Embryonic facial prominence (tissue), 1 donor: ENCODE data around the gene CRLF1.

Experiments used
- DNase-seq: peaks from one replicate; pipeline ENCODE4 v3.0.0-alpha.2; 2016; ENCODE audit errors: extremely low spot score

The CRLF1 gene, protein sequence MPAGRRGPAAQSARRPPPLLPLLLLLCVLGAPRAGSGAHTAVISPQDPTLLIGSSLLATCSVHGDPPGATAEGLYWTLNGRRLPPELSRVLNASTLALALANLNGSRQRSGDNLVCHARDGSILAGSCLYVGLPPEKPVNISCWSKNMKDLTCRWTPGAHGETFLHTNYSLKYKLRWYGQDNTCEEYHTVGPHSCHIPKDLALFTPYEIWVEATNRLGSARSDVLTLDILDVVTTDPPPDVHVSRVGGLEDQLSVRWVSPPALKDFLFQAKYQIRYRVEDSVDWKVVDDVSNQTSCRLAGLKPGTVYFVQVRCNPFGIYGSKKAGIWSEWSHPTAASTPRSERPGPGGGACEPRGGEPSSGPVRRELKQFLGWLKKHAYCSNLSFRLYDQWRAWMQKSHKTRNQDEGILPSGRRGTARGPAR

DNA sequence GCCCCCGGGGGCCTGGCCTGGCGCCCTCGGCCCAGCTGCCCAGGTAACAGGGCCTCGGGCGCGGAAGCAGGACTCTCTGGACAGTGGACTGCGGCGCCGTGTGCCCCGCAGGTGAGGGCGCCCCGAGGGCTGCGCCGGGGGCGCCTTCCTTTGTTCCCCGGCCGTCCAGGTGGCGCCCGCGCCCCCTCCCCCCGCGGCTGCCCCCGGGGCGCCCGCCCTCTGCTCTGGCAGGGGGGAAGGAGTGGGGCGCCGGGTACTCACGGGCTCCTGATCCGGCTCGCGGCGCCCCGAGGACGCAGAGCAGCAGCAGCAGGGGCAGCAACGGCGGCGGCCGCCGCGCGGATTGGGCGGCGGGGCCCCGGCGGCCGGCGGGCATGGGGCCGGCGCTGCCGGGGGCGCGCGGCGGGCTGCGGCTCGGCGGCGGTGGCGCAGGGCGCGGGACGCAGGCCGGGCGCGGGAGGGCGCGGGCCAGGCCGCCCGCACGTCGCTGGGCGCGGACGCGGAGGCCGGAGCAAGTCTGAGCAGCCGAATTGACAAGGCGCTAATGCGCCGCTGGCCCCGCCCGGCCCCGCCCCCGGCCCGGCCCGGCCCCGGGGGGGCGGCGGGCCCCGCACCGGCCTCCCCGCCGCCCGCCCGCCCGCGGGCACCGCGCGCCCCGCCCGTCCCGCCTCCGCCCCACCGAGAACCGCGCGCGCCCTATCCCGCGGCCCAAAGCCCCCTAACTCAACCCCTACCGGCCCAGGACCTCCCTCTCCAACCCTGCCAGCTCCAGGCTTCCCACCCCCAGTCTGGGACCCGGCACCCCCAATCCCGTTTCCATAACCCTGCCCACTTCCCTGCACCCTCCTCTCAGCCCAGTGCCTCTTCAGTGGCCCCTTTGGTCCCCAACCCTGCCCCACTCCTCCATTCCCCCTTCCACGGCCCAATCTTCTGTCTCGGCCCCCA is at the start of gene CRLF1:
TSS of gene CRLF1 (minus strand) at position 519 of the 945 bp plus-strand sequence. CDS start at position 376, 143 bp downstream.
- no peak for DNase-seq

DNA sequence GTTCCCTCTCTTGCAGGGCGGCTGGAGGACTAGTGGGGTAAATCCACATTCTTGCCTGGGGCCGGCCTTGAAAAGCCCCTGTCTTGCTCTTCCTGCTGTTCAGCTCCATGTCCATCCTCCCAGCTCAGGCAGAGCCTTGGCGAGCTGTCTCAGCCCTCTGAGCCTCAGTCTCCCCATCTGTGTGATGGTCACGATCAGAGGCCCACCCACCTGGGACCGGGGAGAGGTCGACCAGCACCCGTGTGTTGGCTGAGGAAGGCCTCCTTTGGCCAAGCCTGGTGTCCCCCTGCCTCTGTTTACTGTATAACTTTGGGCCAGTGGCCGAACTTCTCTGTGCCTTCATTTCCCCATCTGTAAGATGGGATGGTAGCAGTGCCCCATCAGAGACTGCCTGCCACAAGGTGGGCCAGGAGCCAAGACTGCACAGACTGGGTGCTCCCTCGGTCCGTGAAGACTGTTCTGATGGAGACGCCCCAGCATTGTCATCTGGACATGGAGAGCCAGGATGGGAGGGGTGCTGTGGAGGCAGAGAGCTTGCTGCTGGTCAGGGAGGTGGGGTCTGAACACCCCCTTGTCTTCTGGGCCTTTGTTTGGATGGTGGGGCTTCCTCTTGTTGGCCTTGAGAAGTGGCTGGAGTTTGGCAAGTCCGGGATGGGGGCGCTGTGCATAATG is 48.7 kb upstream of the CRLF1 start:
- DNase-seq: no peak

DNA sequence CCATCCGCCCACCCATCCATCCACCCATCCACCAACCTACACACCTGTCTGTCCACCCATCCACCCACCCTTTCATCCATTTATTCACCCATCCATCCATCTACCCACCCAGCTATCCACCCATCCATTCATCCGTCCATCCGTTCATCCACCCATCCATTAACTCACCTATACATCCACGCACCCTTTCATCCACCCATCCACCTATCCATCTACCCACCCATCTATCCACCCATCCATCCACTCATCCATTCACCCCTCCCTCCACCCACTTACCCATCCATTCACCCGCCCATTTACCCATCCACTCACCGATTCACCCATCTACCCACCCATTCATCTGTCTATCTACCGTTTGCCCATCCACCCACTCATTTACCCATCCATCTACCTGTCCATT is 47.9 kb upstream of the CRLF1 start:
- no peak for DNase-seq

DNA sequence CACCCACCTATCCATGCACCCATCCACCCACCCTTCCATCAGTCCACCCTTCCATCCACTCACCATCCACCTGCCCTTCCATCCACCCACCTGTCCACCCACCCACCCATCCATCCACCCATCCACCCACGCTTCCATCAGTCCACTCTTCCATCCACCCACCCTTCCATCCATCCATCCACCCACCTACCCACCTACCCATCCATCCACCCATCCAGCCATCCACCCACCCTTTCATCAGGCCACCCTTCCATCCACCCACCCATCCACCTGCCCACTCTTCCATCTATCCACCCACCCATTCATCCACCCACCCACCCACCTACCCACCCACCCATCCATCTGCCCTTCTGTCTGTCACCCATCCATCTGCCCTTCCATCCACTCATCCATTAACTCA is 47.3 kb upstream of the CRLF1 start:
- no peak for DNase-seq

DNA sequence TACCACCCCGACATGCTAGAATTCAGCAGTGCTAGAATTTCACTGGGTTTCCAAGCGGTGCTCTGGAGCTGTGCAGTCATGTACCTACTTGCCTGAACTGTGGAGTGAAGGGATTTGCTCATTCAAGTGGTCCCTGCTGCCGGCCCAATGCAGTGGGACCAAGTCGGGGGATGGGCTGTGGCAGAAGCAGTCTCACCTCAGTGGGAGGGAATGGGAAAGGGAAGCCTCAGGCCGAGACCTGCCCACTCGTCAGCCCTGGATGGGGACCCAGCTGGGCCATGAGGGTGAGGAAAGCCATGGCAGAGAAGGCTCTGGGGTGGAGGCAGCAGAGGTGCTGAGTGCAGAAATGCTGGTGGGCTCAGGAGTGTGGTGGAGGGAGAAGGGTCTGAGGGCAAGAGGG is 45.1 kb upstream of the CRLF1 start:
- DNase-seq: no peak

DNA sequence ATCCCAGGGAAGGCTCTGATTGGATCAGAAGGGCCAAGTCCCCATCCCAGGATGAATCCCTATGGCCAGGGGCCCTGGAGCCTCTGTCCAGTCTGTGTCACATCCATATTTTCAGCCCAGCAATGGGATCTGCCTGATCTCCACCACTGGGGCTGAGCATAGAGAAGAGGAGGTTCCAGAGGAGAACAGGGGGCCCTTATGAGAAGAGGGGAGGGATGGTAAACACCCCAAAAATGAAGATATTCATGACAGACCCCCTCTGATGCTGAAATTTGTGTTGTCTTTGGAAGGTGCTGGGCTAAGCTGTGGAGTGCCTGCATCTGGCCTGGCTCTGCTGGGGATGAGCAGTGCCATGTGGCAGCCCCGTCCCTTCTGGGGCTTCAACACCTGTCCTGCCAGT is 44.7 kb upstream of the CRLF1 start:
- no peak for DNase-seq

DNA sequence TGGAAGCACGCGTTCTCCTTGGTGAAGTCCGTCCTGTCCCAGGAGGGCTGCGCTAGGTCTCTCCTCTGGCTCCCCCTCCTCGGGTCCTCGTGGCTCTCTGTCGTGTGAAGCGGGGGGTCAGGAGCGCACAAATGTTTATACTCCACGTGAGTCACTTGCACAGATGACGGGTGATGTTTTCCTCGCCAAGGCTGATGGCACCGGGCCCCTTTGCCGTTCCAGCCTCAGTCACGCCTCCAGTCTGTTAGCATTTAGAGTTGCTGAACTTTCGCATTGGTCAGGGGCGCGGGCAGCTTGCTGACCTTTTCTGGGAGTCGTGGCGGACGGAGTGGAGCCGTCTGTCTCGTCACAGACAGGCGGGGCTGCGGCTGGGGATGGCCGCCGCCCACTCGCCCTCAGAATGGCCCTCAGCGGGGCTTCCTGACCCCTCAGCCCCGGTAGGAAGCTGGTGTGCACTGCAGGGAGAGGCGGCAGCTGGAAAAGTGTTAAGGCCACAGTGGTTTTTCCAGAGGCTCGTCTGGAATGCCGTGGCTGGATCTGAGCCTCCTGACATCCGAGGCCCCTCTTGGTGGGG is 44.0 kb upstream of the CRLF1 start:
- no peak for DNase-seq

DNA sequence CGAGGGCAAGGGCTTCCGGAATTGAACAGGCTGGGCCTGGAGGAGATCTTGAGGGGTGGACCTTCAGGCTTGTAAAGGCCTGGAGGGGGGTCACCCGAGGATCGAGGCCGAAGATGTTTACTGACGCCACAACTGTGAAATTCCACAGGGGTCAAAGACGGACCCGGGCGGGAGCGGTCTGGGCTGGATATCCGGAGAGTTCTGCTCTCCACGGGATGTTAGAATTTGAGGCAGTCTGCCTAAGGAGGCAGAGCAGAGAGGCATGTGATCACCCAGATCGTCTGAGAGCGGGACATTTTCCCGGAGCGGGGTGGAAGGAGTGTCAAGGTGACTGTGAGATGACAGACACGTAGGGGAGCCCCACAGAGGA is 43.4 kb upstream of the CRLF1 start:
- DNase-seq: no peak

DNA sequence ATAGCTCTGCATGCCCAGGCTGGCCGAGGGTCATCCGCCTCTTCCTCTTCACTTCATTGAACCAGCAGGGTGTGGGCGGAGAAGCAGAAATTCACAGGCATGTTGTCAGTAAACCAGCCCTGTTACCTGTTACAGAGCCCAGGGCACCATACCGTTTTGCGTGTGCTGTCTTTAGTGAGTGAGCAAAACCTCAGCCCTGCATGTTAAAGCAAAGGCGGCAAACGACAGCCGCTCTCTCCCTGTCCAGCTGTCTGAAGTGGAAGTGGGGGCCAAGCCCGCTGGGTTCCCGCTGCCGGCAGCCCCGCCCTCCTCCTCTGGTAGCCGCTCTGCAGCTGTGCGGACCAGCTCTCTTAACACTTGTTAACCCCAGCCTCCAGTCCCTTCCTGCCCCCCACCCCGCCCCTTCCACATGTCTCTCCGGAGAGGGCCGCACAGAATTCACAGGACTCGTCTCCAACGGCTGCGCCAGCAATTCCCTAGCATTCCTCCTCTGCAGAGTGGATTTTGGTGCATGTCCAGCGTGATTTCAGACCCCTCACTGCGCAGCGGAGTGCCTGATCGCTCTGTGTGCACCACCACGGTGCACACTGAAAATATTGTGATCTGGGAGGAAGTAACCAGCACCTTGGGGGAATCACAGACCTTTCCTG is 42.9 kb upstream of the CRLF1 start:
- no peak for DNase-seq

DNA sequence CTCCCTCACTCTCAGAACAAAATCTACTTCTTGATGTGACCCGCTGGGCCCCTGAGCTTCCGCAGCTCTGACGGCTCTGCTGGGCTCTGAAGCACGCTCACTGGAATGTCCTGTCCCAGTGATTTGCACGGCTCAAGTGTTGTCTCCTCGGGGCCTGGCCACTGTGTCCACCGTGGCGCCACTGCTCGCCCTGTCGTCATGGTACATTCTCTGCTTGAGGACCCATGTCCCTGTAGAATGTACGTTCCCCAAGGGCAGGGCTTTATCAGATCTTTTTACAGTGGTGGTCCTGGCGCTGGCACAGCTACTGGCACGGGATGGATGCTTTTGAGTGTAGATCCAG is 42.3 kb upstream of the CRLF1 start:
- DNase-seq: no peak

DNA sequence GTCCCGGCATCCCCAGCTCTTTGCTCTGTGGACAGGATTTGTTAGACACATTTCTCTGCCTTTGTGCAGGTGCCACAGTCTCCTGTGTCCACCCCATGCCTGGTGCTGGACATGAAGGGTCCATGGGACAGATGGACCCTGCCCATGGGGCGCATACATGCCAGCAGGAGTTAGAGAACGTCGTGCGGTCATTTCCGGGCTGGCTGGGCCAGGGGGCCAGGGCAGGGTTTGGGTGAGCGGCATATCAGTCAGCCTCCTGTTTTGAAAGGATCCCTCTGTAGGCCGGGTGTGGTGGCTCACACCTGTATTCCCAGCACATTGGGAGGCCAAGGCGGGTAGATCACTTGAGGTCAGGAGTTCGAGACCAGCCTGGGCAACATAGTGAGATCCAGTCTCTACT is 41.2 kb upstream of the CRLF1 start:
- DNase-seq: no peak

DNA sequence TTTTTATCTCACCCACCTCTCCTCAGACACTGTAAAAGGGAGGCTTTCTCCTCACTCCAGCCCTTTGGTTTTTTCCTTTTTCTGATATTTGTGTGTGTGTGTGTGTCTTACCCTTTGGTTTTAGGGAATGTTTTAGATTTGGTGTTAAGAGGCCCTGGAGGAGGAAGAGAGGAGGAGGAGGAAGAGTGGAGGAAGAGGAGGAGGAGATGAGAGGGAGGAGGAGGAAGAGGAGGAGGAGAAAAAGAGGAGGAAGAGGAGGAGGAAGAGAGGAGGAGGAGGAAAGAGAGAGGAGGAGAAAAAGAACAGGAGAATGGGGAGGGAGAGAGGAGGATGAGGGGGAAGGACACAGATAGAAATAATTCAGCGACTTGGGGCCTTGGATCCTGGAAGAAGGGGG is 40.8 kb upstream of the CRLF1 start:
- no peak for DNase-seq

DNA sequence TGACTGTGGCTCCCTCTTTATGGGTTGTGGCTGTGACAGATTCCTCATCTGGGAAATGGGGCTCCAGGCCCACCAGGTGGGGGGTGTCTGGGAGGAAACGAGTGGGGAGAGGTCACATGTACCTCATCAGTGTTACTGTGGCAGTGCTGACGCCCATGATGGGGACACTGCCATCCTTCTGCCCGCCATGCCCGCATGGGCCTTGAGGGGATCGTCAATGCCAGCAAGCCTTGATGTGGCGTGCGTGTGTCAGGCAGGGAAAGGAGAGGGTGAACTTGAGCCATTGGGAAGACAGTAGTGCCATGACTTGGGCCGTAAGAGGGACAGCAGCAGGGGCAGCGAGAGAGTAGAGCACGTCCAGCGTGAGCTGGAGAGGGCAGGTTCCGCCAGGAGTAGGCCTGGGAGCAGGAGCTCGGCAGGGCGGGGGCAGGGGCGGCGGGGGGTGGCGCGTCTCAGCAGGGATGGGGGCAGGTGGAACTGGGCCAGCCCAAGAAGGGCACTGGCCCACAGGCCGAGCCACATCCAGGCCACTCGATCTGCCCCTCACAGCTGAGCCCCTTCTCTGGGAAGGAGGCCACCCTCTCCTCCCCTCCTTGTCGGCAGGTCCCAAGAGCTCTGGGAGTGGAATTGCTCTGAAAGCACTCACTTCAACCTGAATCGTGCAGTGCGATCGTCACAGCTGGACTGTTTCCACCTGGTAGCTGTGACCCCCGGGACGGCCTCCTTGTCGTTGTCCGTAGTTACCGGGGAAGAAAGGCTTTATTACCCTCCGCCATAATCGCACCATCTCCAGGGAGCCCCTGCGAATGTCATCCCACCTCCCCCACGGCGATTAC is 40.2 kb upstream of the CRLF1 start:
- DNase-seq: no peak

DNA sequence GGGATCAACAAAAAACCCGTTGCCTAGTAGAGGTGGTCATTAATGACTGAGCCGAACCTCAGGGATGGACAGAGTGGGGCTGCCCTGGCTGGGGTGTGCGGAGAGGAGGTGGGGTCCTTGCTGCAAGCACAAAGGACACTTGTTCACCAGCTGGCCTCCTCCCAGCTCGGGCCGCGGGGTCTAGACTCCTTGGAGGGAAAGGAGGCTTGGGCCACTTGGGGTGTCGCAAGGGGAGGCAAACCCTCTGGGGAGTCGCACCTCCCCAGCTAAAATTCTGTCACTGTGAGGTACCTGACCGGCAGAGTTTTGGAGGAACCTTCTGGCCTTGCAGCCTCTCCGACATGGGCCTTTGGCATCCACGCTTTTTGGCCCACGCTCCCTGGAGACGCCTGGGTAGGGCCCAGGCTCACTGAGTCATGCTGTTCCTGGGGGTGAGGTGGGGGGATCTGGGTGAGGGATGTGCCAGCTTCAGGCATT is 38.5 kb upstream of the CRLF1 start:
- DNase-seq: no peak

DNA sequence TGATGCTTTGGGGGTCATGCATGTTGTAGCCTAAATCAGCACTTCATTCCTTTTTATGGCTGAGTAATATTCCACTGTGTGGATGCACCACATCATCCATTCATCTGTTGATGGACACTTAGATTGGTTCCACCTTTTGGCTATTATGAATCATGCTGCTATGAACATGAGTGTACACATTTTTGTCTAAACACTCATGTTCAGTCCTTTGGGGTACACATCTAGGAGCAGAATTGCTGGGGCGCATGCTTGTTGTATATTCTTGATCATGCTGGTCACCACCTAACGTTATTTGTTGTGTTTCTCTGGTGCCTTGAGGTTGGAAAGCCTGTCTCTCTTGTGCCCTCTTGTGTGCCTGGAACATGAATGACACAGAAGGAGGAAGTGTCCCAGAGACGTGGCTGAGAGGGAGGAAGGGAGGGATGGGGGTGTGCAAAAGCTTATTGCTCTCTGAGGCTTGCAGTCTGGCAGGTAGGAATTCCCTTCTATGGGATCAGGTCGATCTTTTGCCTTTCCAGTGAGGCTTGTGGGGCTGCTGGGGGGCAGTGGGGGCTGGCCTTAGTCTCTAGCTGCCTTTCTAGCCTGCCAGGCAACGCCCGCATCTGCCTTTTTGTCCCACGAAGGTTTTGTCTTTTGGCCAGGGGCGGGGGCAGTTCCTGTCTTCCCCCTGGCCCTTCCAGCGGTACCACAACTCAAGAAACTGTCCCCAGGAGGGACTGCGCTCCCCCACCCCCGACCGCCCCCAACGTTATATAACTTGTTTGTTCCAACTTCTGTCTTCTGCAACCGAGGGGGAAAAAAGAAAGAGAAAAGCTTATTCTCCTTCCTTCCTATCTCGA is 37.8 kb upstream of the CRLF1 start:
- DNase-seq: no peak

DNA sequence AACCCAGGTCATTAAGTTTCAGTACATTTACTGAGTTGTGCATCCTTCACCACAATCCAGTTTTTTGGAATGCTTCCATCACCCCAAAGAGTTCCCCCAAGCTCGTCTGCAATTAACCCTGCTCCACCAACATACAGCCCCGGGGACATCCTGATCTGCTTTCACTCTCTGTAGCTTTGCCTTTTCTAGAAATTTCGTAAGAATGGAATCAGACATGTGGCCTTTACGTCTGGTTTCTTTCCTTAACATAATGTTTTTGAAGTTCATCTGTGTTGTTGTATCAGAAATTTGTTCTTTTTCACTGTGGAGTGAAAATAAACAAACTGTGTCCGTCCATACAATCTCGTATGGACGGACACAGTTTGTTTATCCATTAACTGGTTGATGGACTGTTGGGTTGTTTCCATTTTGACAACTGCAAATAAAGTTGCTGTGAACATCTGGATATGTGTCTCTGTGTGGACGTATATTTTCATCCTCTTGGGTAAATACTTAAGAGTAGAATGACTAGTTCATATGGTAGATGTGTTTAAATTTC is 33.2 kb upstream of the CRLF1 start:
- no peak for DNase-seq

DNA sequence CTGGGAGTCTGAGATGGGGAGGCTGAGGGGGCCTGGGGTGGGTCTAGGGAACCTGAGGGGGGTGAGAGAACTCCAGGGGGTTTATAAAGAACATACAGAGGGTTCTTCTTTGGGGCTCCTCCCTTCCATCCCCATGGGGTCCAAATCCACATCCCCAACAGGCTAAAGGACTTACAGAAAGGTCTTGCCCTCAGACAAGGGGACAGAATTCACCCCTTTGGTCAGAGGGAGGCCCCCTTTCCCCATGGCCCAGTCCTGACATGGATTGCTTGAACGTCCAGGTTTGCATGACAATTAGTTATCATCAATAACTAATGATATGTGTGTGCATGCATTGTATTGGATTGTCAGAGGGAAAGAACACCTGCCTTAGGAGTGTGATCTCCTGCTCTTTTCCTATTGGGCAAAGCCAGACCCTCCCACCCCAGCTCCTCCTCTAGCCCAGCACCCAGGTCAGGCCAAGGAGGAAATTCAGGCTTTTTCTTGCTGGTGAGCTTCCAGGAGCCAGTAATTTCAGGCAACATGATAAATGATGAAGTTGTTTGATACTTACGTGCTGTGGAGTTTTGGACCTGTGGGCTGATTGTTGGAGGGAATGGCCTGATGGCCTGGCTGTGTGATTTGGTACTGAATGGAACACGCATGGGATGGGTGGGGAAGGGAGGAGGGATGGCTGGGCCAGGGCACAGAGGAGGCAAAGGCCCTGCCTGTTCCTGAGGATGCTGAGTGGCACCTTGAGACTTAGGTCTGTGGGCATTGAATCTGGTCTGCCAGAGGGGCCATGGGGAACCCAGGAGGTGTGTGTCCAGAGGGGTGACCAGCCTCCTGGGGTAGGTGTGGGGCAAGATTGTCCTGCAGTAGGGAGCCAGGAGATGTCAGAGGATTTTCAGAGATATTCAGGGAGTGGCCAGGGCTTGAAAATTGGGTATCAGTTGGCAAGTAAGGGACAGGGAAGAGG is 31.4 kb upstream of the CRLF1 start:
- DNase-seq: no peak

DNA sequence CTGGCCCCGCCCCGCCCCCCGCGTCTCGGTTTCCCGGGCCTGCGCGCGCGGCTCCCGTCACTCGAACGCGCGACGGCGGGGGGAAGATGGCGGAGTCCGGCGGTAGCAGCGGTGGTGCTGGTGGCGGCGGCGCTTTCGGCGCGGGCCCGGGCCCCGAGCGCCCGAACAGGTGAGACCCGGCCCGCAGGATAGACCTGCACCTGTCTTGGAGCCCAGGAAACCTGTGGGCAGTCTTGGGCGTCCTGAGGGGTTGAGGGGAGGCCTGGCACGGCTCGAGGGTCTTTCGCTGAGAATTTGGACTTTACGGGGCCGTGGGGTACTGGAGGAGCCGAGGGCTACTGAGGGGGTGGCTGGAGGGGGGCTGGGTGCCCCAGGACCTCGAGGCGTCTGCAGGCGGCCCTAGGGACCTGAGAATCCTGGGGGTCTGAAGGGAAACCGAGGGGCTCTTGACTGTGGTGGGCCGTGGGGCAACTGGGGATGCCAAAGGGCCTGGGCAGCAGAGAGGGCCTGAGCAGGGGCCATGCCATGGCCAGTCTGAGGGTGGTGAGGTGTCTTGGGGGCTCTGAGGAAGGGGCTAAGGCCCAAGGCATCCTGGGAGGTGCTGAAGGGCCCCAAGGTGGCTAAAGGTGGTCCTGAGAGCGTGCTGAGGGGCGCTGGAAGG is 30.5 kb upstream of the CRLF1 start, which contains the start of gene KLHL26:
TSS of gene KLHL26 (plus strand) at position 60 of the 661 bp plus-strand sequence. CDS start at position 87, 27 bp downstream.
- DNase-seq: no peak
